Measurements from ENCODE around the gene FGF2. TPM values are rescaled to one million over a fixed set of nuclear protein-coding genes. Genes with fewer than 3 reads are reported as not detected.

The FGF2 gene
- total RNA-seq, 3 donors from 2014 or later, result 1.3 to 45.0 (median 2.4) TPM

- ATAC-seq (no peak), DNase-seq (no peak)
- H3K4me1 ChIP-seq (ENCODE audit: low read depth), result no peaks in the 10 kb centered on the region
- no peak overlapping the region for H3K4me3 ChIP-seq
- TF ChIP-seq CTCF (IDR thresholded peaks at IDR 0.05), result no peak
- no peaks in the 10 kb centered on the region for H3K9me3 ChIP-seq
- no peaks in the 10 kb centered on the region for H3K36me3 ChIP-seq (ENCODE audit: low read depth)
- intact Hi-C loops (cut with DNase I, micrococcal nuclease), result no loop called here
Observed at GRCh38 chr4:122855353-122855890, 28.8 kb downstream of the FGF2 start.

GRCh38 chr4:122857160-122857559, 30.5 kb downstream of the FGF2 start:
- no peak for ATAC-seq
- intact Hi-C loops (cut with DNase I, micrococcal nuclease), result no loop called here
- no peak for DNase-seq
- no peak for TF ChIP-seq CTCF (IDR thresholded peaks at IDR 0.05)
- no peak overlapping the region for H3K4me3 ChIP-seq
- no peaks in the 10 kb centered on the region for H3K36me3 ChIP-seq (ENCODE audit: low read depth)
- H3K4me1 ChIP-seq (ENCODE audit: low read depth), result no peaks in the 10 kb centered on the region
- H3K9me3 ChIP-seq, result no peaks in the 10 kb centered on the region

- ATAC-seq (no peak), DNase-seq (no peak)
- intact Hi-C loops (cut with DNase I, micrococcal nuclease), result no loop called here
- Histone ChIP-seq H3K9me3 (no peaks in the 10 kb centered on the region), H3K4me1 (ENCODE audit: low read depth) (no peaks in the 10 kb centered on the region), H3K36me3 (ENCODE audit: low read depth) (no peaks in the 10 kb centered on the region), H3K4me3 (no peak overlapping the region)
- no peak for TF ChIP-seq CTCF (IDR thresholded peaks at IDR 0.05)
Observed at GRCh38 chr4:122858705-122859104, 32.1 kb downstream of the FGF2 start.

GRCh38 chr4:122861172-122861943, 34.7 kb downstream of the FGF2 start:
- Histone ChIP-seq H3K4me1 (ENCODE audit: low read depth) (no peaks in the 10 kb centered on the region), H3K9me3 (no peaks in the 10 kb centered on the region), H3K4me3 (no peak overlapping the region), H3K36me3 (ENCODE audit: low read depth) (no peaks in the 10 kb centered on the region)
- intact Hi-C loops (cut with DNase I, micrococcal nuclease), result no loop called here
- DNase-seq, result no peak
- no peak for ATAC-seq
- TF ChIP-seq CTCF (IDR thresholded peaks at IDR 0.05), result no peak

- no peaks in the 10 kb centered on the region for H3K4me1 ChIP-seq (ENCODE audit: low read depth)
- ATAC-seq, result no peak
- no peaks in the 10 kb centered on the region for H3K36me3 ChIP-seq (ENCODE audit: low read depth)
- TF ChIP-seq CTCF (IDR thresholded peaks at IDR 0.05), result no peak
- intact Hi-C loops (cut with DNase I, micrococcal nuclease), result no loop called here
- DNase-seq, result no peak
- H3K4me3 ChIP-seq, result no peak overlapping the region
- no peaks in the 10 kb centered on the region for H3K9me3 ChIP-seq
Observed at GRCh38 chr4:122863639-122864038, 37.0 kb downstream of the FGF2 start.

Measured in mucosa of descending colon (tissue), 3 donors.